HTERT RPE-1 (cell line): ENCODE results near the gene DPRX.
"Not testable (repeated sequence)": the region's sequence is repeated elsewhere in the genome, so short reads cannot be mapped to it uniquely, and the experiment has no call there.

Source experiments
- in situ Hi-C: fragments of 300-500 bp; cut with MboI; formaldehyde crosslinking; loops from 4 replicates; pipeline ENCODE4 v1.14.3; 2020; ENCODE audit warnings: low sequenced_read_pairs

DPRX gene

DNA sequence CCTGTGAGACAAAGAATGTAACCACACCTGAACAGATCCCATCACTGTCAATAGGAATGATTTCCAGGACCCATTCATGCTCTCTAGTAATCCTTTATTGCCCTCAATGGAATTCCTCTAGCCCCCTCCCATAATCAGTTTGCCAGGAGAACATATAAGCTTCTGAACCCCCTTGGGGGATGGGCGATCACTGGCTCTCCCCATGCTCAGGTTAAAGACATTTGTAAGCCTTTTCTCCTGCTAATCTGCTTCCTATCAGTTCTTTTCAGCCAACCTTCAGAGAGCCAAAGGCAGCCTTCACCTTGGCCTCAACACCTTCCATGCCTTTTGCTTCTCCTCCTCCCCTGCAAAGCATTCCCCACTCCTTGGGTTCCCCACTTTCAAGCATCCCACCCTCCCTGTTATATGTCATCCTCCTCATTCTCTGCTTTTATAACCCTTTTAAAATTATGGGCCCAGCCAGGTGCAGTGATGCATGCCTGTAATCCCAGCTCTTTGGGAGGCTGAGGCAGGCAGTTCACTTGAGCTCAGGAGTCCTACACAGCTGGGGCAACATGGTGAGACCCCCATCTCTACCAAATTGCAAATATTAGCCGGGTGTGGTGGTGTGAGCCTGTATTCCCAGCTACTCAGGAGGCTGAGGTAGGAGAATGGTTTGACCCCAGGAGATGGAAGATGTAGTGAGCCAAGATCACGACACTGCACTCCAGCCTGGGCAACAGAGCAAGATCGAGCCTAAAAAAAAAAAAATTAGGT lies 12.4 kb downstream of the DPRX start:
- in situ Hi-C loops, result no loop called here

GRCh38 chr19:53646144-53646543 lies 14.3 kb downstream of the DPRX start:
- in situ Hi-C loops, result no loop called here

DNA sequence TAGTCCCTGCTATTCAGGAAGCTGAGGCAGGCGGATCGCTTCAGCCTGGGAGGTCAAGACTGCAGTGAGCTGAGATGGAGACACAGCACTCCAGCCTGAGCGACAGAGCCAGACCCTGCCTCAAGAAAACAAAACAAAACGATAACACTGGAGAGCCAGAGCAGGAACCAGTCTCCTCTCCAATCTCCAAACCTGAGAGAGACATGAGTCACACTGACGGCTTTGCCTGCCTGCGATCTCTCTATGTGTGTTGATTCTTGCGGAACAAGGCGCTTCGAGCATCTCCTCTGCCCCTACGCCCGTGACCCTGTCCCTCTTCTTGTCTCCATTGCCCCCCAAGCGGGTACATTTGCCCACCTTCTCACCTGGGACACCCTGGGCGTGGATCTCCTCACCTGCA lies 15.6 kb downstream of the DPRX start:
- in situ Hi-C loops, result no loop called here

- in situ Hi-C loops, result no loop called here
Measured at GRCh38 chr19:53647792-53648191, 16.0 kb downstream of the DPRX start.

GRCh38 chr19:53649746-53650593 lies 18.2 kb downstream of the DPRX start:
- in situ Hi-C loops, result no loop called here

DNA sequence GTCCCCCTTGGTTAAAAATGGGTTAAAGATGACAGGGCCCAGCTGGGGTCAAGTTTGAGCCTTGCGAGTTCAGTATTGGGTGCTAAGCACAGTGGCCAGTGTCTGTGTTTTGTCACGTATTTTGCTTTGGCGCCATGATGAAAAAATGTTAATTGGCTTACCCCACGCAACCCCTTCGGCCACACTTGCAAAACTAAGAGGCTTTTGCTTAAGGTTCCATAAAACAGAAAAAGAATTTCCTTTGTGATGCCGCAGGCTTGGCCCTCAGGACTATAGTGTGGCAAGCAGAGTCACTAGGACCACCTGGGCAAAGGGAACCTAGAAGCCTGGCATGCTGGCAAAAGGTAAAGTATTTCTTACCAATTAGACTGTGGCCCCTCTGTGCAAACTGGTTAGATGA lies 20.7 kb downstream of the DPRX start:
- in situ Hi-C loops, result no loop called here

GRCh38 chr19:53655042-53655665 lies 23.4 kb downstream of the DPRX start:
- in situ Hi-C loops, result no loop called here

- in situ Hi-C loops, result no loop called here
Measured at GRCh38 chr19:53657330-53657729, 25.5 kb downstream of the DPRX start.

DNA sequence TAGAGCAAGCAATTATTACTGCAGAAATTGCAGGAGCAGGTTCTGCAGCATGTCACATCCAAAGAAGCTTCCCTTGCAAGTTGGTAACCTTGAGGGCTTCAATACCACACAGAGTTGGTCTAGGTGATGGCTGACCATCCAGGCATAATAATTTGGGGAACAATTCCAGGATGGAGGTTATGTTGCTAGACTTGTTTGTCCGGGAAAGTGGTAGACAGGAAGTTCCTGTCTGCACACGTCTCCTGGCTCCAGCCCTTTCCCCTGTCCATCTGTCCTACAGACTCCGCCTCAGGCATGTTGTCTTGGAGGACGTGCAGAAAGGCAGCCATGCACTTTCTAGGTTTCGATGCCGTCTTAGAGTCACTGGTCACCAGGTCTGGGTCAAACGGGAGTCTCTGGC lies 26.0 kb downstream of the DPRX start:
- in situ Hi-C loops, result no loop called here

GRCh38 chr19:53659292-53659691 lies 27.5 kb downstream of the DPRX start:
- in situ Hi-C loops, result no loop called here

- in situ Hi-C loops, result no loop called here
Measured at GRCh38 chr19:53660584-53660983, 28.8 kb downstream of the DPRX start.

- in situ Hi-C loops, result no loop called here
Measured at GRCh38 chr19:53662209-53662608, 30.4 kb downstream of the DPRX start.

- in situ Hi-C loops, result no loop called here
Measured at GRCh38 chr19:53664152-53664551, 32.4 kb downstream of the DPRX start.

DNA sequence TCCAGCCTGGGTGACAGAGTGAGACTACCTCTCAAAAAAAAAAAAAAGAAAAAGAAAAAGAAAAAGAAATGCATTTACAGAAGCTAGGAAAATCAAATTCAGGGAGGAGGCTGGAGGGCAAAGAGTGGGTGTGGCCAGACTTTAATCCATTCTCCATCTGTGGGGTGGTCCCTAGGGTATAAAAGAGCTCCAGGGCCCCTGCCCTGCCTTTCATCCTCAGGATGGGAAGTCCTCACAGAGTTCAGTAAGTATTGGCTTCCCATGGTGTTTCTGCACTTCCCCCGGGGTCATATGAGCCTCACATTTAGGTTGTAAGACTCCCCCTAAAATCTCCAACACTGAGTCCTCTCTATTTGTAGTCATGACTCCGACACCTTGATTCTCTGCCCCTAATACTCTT lies 33.0 kb downstream of the DPRX start:
- in situ Hi-C loops, result no loop called here

GRCh38 chr19:53666331-53666730 lies 34.5 kb downstream of the DPRX start:
- in situ Hi-C loops, result not testable (repeated sequence)

GRCh38 chr19:53668804-53669203 lies 37.0 kb downstream of the DPRX start:
- in situ Hi-C loops, result not testable (repeated sequence)

DNA sequence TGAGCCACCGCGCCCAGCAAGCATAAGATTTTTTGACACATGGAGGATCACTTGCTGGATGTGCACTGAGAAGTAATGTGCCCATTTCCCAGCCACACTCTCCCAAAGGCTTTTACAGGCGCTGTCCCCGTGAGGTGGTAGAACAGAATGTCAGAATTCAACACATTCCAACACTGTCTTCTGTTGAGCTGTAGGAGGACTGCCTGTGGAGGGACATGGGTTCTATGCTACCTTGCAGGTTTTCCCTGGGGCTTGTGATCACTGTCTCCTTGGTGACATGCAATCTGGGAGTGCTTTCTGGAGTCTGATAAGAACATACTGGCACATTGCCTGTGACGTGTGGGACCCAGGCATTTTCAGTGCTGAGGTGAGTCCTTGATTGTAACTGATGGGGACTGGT lies 38.5 kb downstream of the DPRX start:
- in situ Hi-C loops, result no loop called here

DNA sequence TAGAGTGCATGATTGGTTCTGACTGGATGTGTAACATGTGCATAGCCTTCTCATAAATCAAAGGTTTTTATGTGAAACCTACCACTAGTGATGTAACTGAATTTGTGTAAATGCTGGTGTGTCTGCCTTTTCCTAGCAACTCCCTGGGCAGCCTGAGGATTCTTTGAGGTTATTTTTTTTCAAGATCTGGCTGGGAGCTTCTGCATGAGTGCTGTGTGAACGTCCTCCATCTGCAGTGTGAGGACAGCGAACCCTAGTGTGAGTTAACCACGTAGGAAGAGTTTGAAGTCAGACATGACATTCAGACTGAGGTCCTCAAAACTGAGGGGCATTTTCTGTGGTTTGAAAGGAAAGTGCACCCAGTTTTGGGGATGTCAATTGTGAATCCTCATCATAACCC lies 39.9 kb downstream of the DPRX start:
- in situ Hi-C loops, result no loop called here
